Measurements from ENCODE around the gene ZC3H12D.

Gene ZC3H12D

DNA sequence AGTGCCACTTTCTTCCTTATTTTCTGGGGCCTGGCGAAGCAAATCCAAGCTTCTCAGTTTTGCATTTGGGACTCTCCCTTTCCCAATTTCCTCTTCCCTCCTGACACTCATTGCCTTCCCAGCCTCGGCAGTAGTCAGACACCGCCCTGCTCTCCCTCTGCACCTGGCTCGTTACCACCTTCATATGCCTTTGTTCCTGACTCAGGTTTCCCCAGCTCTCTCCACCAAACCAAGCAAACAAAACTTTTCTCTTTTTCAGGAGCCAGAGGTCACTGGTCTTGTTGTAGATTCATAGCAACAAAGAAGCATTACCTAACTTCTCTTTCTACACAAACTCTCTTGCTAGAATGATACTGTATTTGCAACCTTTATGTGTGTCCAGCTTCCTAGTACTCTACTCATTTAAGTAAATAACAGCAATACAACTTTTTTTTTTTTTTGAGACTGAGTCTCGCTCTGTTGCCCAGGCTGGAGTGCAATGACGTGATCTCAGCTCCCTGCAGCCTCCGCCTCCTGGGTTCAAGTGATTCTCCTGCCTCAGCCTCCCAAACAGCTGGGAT is 9.0 kb upstream of the ZC3H12D start:
- no peak for TF ChIP-seq CTCF (IDR thresholded peaks at IDR 0.05; ENCODE audit: borderline replicate concordance, insufficient read depth, low read depth, low read length)
- no peak overlapping the region for H3K4me3 ChIP-seq (ENCODE audit: low read depth, low read length)

- TF ChIP-seq CTCF (IDR thresholded peaks at IDR 0.05; ENCODE audit: borderline replicate concordance, insufficient read depth, low read depth, low read length) = no peak
- no peak overlapping the region for H3K4me3 ChIP-seq (ENCODE audit: low read depth, low read length)
Observed at GRCh38 chr6:149492798-149493343, 8.1 kb upstream of the ZC3H12D start.

DNA sequence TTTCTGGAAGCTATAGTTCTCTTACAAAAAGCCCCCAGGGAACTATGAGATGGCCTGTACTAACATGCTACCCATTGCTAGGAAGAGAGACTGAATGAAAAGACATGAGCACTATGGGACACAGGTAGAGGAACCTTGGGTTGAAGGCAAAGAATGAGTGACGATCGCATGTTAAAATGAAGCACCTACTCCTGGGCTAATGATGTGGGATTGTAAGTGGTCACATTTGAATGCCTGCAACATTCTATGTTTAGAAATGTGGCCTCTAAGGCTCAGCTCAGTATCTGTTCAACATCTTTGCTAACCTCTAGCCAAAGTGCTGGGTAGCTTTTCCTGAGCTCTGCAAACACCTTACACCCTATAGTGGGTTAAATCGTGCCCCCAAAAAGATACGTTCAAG is 5.2 kb upstream of the ZC3H12D start:
- no peak overlapping the region for H3K4me3 ChIP-seq (ENCODE audit: low read depth, low read length)
- TF ChIP-seq CTCF (IDR thresholded peaks at IDR 0.05; ENCODE audit: borderline replicate concordance, insufficient read depth, low read depth, low read length) = no peak

- H3K4me3 ChIP-seq (ENCODE audit: low read depth, low read length) = no peak overlapping the region
- no peak for TF ChIP-seq CTCF (IDR thresholded peaks at IDR 0.05; ENCODE audit: borderline replicate concordance, insufficient read depth, low read depth, low read length)
Observed at GRCh38 chr6:149488815-149489214, 4.0 kb upstream of the ZC3H12D start.

- no peak for TF ChIP-seq CTCF (IDR thresholded peaks at IDR 0.05; ENCODE audit: borderline replicate concordance, insufficient read depth, low read depth, low read length)
- no peak overlapping the region for H3K4me3 ChIP-seq (ENCODE audit: low read depth, low read length)
Observed at GRCh38 chr6:149487316-149487715, 2.5 kb upstream of the ZC3H12D start.

- no peak for TF ChIP-seq CTCF (IDR thresholded peaks at IDR 0.05; ENCODE audit: borderline replicate concordance, insufficient read depth, low read depth, low read length)
- peak overlapping the region; percentile 35 for H3K4me3 ChIP-seq (ENCODE audit: low read depth, low read length)
Observed at GRCh38 chr6:149483849-149484655, 762 bp downstream of the ZC3H12D start.

DNA sequence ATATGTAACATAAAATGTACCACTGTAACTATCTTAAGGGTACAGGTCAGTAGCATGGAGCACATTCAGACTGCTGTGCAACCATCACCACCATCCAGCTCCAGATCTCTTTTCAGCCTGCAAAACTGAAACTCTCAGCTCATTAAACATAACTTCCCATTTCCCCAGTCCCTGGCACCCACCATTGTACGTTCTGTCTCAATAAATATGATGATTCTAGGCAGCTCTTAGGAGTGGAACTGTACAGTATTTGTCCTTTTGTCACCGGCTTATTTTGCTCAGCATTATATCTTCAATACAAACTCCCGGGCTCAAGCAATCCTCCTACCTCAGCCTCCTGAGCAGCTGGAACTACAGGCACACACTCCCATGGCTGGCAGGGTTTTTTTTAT is 1.5 kb downstream of the ZC3H12D start:
- TF ChIP-seq CTCF (IDR thresholded peaks at IDR 0.05; ENCODE audit: borderline replicate concordance, insufficient read depth, low read depth, low read length) = no peak
- H3K4me3 ChIP-seq (ENCODE audit: low read depth, low read length) = peak overlapping the region; percentile 35

All from GM12875 (cell line).